ENCODE data around the gene FGD2. TPM values are rescaled to one million over a fixed set of nuclear protein-coding genes. Genes with fewer than 3 reads are reported as not detected.

Gene FGD2
- total RNA-seq, 1 donor from 2014 or later, result not detected

DNA sequence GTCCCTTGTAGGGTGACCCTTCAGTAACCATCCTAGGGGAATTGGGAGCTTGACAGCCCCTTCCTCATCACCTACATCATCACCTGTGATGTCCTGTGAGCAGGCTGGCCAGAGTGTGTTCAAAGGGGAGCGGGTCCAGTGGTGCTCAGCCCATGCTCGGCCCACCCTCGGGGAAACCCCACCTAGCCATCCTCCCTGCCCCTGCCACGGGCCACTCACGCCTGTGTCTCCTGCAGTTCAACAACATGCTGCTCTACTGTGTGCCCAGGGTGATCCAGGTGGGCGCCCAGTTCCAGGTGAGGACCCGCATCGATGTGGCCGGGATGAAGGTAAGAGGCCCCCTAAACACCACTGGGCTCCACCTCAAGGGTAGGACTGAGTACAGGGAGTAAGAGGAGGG lies 10.1 kb downstream of the FGD2 start:
- H3K27me3 Mint-ChIP-seq (ENCODE audit: low read depth), result no peaks in the 10 kb centered on the region
- no peak overlapping the region for H3K4me3 Mint-ChIP-seq
- no peak for TF ChIP-seq CTCF (IDR thresholded peaks at IDR 0.05; ENCODE audit: unreplicated experiment)
- H3K27ac Mint-ChIP-seq, result no peak overlapping the region
- no peaks in the 10 kb centered on the region for H3K36me3 Mint-ChIP-seq
- H3K9me3 Mint-ChIP-seq, result no peaks in the 10 kb centered on the region
- no peak for DNase-seq (ENCODE audit: low spot score in 2 of 2, unreplicated experiment in 2 of 2)
- H3K4me1 Mint-ChIP-seq, result peaks cover 15% of the 10 kb centered on the region

- no peak for TF ChIP-seq CTCF (IDR thresholded peaks at IDR 0.05; ENCODE audit: unreplicated experiment)
- H3K27me3 Mint-ChIP-seq (ENCODE audit: low read depth), result no peaks in the 10 kb centered on the region
- no peaks in the 10 kb centered on the region for H3K36me3 Mint-ChIP-seq
- H3K9me3 Mint-ChIP-seq, result no peaks in the 10 kb centered on the region
- H3K4me3 Mint-ChIP-seq, result no peak overlapping the region
- DNase-seq (ENCODE audit: low spot score in 2 of 2, unreplicated experiment in 2 of 2), result no peak
- H3K4me1 Mint-ChIP-seq, result peaks cover 15% of the 10 kb centered on the region
- no peak overlapping the region for H3K27ac Mint-ChIP-seq
Observed at GRCh38 chr6:37016995-37017394, 11.5 kb downstream of the FGD2 start.

DNA sequence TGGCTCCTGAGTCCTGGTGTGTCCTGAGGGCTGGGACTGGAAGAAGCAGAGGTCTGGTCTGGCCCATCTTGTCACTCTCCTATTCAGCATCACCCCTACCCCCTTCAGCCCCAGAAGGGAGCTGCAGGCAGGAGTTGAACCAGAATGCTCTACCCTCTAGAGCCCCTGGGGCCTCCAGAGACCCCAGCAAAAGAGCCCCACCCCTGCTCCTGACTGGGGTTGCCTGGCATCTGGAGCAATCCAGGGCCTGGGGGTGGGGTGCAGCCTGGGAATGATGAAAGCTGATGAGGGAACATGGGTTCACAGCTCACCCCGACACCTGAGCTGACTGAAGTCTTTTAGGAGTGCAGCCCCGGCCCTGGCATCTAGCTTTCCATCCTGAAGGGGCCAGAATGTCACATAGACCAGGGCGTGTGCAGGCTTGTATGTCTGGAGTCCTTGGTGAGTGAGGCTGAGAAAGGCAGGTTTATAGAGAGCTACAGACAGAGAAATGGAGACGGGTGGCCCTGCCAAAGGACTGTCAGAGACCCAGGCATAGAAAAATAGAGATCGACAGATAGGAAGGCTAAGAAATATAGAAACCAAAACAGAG lies 12.2 kb downstream of the FGD2 start:
- no peaks in the 10 kb centered on the region for H3K9me3 Mint-ChIP-seq
- no peak for TF ChIP-seq CTCF (IDR thresholded peaks at IDR 0.05; ENCODE audit: unreplicated experiment)
- H3K4me3 Mint-ChIP-seq, result no peak overlapping the region
- no peaks in the 10 kb centered on the region for H3K27me3 Mint-ChIP-seq (ENCODE audit: low read depth)
- no peaks in the 10 kb centered on the region for H3K36me3 Mint-ChIP-seq
- peak overlapping the region; percentile 81 for H3K27ac Mint-ChIP-seq
- no peak for DNase-seq (ENCODE audit: low spot score in 2 of 2, unreplicated experiment in 2 of 2)
- peaks cover 15% of the 10 kb centered on the region for H3K4me1 Mint-ChIP-seq

GRCh38 chr6:37018198-37019064 lies 13.0 kb downstream of the FGD2 start:
- H3K27me3 Mint-ChIP-seq (ENCODE audit: low read depth), result no peaks in the 10 kb centered on the region
- peak; percentile 75 to 89 for DNase-seq (ENCODE audit: low spot score in 2 of 2, unreplicated experiment in 2 of 2)
- H3K36me3 Mint-ChIP-seq, result no peaks in the 10 kb centered on the region
- peaks cover 15% of the 10 kb centered on the region for H3K4me1 Mint-ChIP-seq
- peak overlapping the region; percentile 90 for H3K27ac Mint-ChIP-seq
- peak; percentile 69 for TF ChIP-seq CTCF (IDR thresholded peaks at IDR 0.05; ENCODE audit: unreplicated experiment)
- no peaks in the 10 kb centered on the region for H3K9me3 Mint-ChIP-seq
- H3K4me3 Mint-ChIP-seq, result no peak overlapping the region

- Mint-ChIP-seq H3K9me3 (no peaks in the 10 kb centered on the region), H3K4me1 (peaks cover 15% of the 10 kb centered on the region), H3K4me3 (no peak overlapping the region), H3K27ac (peak overlapping the region; percentile 90), H3K36me3 (no peaks in the 10 kb centered on the region), H3K27me3 (ENCODE audit: low read depth) (no peaks in the 10 kb centered on the region)
- DNase-seq (ENCODE audit: low spot score in 2 of 2, unreplicated experiment in 2 of 2), result no peak
- no peak for TF ChIP-seq CTCF (IDR thresholded peaks at IDR 0.05; ENCODE audit: unreplicated experiment)
Observed at GRCh38 chr6:37019065-37019450, 13.6 kb downstream of the FGD2 start.
